Measurements from ENCODE around the gene BMX.

BMX gene

DNA sequence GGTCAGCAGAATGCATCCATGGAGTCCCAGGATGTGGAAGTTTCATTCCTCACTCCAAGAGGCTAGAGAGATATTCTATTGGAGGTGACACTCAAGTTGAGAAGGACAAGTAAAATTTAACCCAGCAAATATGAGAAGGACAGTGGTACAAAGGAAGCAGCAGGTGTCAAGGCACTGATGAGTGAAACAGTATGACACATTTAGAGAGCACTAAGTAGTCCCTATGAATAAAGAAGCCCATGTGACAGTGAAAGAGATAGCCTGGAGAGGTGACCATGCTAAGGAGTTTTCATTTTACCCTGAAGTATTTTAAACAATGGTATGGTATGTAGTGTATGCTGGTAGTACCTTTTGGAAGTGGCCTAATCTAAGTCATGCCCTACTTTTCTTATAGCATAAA lies 9.2 kb downstream of the BMX start:
- no peak for DNase-seq

DNA sequence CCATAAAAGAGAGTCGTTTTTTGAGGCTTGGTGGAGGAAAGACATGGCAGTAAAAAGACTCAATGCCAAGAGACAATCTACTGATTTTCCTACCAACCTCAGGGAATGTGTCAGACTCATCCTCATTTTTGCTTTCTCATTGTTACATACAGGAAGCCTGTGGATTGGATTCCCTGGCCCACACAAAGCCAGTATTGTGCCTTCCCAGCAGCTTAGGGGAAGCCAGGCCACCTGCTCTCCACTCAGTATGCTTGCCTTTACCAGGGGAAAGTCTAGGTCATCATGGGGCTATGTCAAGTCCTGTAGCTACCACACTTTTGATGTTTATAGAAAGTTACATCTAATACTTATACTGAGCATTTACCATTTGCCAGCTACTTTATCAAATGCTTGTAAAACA lies 11.0 kb downstream of the BMX start:
- no peak for DNase-seq

DNA sequence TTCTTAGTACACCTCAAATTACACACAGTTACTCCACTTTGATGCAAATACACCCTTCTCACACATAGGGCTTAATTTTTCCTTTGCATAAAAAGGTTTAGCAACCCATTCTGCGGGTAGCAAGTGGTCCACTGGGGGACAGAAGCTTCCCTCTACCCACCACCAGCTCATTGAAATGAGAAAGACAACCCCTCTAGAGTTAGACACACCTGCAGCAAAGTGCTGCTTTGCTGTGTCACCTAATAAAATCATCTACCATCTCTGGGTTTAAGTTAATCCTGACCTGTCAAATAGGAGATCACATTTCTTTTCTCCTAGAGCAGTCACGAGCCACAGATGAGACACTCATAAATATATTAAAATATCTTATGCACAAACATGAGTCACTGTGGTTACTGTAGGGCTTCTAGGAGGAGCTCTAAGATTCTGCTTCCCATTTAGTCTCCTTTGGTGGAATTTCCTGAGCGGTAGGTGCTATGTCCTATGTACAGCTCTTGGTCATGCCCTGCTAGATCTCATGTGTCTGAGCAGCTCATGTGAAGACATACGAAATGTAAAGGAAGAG lies 11.9 kb downstream of the BMX start:
- DNase-seq: no peak

DNA sequence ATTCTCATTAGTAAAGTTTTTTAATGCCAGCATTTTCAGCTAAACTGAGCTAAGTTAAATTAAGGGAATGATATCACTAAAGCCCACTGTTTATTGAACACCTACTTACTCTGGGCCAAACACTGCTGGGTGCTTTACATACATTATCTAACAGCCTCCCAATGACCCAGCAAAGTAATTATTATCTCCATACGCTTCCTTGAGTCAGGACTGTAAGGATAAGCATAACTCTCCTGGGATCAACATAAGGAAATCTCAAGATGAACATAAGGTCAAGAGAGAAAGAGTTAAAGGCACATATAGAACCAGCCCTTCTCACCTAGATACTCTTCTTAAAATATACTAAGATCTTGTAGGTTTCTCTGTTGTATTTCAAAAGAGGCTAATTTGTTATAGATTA lies 13.7 kb downstream of the BMX start:
- no peak for DNase-seq

DNA sequence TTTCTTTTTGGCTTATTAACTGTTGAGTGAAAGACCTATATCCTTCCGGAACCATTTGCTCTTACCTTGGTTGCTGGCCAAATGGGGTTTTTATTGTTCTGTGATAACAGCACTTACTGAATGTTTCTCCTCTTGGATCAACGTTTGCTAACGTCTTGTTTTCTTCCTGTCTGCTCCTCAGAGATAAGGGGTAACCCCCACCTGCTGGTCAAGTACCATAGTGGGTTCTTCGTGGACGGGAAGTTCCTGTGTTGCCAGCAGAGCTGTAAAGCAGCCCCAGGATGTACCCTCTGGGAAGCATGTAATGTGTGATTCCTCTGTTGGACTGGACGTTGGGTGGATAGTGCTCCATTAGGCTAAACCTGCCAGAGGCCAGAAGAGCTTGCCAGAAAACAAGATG lies 15.3 kb downstream of the BMX start:
- DNase-seq: no peak

DNA sequence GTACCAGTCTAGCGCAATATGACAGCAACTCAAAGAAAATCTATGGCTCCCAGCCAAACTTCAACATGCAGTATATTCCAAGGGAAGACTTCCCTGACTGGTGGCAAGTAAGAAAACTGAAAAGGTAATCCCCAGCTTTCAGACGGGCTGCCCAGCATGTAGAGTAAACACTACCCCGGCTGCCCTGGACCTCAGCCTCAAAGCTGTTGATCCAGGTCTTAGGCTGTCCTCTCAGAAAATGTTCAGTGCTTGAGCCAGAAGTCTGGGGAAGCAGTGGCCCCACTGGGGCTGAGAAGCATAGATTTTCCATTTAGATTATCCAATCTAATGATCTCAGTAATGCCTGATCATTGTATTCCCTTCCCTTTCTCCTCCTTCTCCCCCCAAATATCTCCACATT lies 21.9 kb downstream of the BMX start:
- DNase-seq: no peak

DNA sequence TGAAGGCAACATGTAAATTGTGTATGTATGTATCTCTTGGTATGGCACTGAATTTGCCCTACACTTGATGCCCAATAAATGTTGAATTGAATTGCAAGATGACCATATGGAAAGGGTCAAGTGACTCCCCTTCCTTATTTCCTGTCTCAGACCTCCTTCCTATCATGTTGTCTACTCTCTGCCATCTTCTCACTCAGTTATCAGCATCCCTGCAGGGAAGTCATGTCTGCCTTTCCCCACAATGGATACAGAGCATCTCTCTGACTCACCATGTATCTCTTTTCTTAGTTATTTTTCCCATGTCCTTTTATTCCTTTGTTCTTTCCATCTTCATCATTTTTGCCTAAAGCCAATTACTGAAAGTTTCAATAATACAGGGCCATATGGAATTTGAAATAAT lies 22.5 kb downstream of the BMX start:
- no peak for DNase-seq

DNA sequence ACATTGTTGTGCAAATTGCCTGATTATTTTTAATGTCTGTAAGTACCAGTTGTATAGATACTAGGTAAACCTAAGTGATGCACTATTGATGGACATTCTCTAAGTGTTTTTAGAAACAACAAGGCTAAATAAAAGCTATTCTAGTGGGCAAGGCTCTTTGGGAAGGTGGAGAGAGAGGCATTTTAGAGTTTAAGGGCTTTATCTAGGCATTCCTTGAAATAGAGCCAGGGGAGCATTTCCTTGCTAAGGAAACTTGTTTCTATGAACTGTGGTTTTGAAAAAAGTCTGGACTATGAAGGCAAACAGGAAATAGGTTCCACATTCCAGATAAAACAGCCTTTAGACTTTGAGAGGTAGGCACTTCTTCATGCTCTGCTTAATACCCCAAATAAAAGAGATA lies 23.8 kb downstream of the BMX start:
- DNase-seq: no peak

DNA sequence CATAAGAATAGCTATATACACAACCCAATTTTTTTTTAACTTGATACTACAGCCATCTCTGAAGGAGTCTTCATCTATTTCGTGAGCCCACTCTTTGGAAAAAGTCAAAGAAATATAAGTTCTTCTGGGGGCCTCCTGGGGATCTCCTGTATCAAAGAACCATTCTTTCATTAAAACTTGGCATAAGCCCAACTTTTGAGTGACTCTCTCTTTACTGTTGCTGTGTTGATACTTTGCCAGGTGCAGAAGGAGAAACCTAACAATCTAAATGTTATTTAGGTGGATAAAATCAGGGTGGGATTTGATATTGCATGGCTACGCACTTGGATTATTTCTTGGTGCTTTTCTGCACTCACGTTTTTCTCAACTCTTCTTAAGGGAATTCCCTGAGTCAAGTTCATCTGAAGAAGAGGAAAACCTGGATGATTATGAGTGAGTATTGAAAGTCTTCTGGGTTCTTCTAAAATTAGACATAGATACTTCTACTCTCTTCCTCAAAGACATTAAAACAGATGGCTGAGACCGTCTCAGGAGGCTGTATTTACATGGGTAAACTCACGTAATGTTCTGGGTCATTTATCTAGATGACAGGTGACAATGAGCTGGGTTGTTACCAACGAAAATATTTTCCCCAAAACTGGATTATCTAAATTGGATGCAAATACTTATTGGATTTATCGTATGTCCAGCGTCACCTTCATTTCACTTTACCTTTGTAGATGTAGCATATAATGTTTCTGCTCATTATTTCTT lies 25.2 kb downstream of the BMX start:
- no peak for DNase-seq

DNA sequence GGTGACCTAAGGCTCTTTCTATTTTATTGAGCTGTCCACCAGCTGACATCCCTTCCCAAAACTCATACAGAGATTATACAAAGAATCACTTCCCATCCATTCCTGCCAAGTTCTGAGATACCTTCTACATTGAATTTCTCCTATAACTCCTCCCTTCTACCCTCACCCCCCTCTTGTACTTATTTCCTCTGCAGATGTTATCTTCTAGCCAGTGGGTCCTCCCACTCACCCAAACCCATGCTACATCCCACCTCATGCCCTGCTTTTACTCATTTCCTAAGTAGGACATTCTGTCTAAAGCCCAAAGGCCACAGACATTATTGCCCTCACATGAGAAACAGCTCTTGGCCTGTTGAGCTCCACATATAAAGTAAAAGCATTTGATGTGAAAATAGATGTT lies 28.6 kb downstream of the BMX start:
- DNase-seq: no peak

DNA sequence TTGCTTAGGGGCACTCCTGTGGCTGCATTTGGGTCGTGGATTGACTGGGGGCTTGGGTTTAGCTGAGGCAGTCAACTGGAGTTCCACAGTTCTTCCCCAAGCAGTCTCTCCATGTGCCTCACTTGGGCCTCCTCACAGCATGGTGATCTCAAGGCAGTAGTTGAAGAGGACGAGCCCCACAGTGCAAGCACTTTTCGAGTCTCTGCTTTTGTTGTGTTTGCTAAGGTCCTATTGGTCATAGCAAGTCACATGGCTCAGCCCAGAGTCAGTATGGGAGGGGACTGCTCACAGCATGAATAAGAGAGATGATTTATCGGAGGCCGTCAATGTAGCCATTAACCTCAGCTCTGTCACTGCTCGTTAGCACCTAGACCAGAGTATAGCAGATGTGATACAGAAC lies 29.7 kb downstream of the BMX start:
- no peak for DNase-seq

DNA sequence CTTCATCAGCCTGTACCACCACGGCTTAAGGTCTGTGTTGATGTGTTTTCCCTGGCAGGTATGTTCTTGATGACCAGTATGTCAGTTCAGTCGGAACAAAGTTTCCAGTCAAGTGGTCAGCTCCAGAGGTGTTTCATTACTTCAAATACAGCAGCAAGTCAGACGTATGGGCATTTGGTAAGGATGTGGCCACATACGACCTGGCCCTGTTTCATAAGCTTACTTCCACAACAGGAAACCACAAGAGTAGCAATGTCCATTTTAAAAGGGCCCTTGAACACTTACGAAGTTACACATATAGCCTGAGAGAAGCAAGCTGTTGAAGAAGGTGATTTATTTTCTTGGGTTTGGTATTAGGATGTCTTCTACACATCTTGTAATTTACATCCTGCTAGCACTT lies 46.1 kb downstream of the BMX start:
- DNase-seq: no peak

DNA sequence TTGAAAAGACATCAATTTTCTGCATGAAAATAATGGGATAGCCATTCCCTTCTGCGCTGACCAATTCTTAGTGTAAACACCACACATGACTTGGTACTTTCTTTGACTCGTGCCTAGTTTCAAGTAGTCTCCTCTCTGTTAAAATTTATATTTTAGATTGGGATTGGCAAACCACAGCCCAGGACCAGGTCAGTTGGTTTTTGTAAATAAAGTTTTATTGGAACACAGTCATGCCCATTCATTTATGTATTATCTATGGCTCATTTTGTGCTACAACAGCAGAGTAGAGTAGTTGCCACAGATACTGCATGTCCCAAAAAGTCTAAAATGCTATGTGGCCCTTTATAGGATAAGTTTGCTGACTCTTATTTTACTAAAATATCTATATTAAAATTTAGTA lies 46.7 kb downstream of the BMX start:
- no peak for DNase-seq

DNA sequence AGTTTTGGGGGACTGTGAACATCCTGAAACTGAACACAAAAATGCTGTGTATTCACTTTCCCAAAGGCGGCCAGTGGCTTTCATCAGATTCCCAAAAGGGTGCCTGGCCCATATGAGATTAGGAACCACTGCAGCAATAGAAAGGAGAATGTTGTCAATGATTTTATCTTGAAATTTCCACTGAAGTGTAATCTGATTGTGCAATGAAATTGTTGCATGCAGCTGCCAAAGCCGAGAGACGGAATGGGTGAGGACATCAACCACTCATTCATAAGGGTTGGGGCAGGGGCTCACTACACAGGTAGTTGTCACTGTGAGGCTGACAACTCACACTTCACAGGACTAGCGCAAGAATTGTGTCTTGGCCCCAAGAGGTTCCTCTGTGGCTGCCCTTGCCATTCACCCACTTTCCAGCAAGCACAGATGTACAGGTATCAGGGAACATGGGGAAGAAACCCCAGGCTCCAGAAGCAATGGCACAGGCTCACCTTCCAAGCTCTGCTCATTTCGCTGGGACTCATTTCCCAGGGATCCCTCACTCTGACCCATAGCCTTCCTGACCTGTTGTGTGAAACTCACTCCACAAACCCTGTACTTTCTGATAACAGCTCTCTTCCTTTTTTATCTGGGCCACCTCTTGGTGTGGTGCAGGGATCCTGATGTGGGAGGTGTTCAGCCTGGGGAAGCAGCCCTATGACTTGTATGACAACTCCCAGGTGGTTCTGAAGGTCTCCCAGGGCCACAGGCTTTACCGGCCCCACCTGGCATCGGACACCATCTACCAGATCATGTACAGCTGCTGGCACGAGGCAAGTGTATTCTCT lies 48.8 kb downstream of the BMX start:
- no peak for DNase-seq

DNA sequence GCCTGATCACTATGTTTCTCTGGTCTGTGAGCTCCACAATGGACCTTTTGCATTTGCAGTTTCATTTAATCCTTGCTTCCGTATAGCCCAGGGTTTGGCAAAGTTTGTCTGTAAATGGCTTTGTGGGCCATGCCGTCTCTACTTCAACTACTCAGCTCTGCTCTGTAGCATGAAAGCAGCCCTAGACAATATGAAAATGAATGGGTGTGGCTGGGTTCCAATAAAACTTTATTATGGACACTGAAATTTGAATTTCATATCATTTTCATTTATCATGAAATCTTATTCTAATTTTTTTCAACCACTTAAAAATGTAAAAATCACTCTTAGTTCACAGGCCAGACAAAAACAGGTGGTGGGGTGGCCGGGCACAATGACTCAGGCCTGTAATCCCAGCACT lies 58.6 kb downstream of the BMX start:
- no peak for DNase-seq

DNA sequence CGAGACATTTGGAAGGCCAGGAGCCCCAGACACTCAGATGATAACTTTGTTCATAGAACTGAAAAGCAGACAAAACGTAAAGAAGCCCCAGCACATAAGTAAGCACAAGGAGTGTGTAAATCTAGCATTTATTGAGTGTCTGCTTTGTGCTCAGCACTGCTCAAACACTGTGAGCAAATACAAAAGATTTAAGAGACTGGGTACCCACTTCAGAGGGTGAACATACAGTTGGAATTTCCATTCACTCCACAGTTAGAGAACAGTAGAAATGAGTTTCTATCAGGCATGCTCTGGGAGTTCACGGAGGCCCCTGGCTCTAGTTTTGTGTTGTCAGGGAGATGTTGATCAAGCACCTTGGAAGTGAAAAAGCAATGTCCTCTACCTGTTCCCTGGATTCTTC lies 60.3 kb downstream of the BMX start:
- DNase-seq: no peak

DNA sequence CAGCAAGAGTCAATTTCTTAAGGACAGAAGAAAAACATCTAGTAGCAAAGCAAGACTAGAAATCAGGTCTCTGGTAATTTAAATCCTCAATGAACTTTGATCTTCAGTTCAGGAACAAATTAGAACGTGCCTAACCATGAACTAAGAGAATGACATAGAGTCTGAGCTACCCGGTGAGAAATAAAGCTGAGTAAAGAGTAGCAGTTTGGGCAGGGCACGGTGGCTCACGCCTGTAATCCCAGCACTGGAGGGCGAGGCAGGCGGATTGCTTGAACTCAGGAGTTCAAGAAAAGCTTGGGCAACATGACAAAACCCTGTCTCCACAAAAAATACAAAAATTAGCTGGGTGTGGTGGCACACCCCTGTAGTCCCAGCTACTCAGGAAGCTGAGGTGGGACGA lies 62.4 kb downstream of the BMX start:
- no peak for DNase-seq

DNA sequence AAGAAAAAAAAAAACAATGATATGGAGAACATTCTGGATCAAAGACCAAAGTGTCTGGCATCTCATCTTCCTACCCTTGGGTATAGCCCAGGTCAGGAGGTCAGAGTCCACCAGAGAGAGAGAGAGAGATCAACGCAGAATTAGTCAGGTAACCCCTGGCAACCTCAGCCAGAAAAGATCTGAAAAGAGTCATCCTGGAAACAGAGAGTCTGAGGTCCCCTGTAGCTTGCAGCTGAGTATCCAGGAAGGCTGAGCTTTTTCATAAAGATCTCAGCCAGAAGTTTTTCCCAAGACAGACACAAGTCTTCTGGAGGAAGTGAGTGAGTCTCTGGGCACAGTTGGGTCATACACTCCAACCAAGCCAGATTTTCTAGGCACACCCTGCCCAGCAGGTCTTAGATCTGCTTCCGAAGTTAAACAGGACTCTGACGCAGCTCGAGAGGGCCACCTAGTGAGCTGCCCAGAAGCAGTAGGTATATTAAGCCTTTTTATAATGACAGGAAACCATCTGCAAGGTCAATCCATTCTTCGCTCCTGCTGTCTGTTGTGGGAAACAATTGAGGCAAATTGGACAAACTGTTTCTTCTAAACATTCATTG lies 64.5 kb downstream of the BMX start:
- DNase-seq: no peak

DNA sequence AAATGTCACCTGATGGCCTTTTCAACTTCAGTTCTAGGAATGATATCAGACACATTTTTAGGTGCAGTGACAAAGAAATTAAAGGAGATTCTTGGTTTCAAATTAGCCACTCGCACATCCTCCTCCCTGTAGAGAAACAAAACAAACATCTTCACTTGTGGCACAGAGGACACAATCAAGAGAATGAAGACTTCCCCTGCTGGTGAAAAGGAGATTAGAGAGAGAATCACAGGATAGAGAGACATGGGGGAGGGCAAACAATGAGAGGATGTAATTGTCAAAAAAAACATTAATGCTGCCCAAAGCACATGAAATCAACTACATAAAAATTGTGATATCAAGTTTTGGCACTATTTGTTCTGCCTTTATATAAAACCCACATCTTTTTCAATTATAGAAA lies 65.6 kb downstream of the BMX start:
- no peak for DNase-seq

DNA sequence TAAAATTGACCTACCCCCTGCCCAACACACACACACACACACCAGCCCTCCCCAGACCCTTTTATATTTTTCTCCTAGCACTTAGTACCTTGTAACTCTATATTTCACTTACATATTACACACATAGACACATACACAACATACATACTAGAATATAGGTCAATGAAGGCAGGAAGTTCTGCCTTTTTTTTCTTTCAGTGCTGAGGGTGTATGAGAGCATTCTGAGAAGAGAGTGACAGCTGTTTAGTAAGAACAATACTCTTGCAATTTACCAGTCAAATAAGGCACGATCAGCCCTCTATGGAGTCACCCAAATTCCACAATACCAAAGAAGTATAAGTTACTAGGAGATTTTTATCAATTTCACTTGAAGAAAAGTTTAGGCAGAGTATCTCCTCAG lies 66.7 kb downstream of the BMX start:
- no peak for DNase-seq

DNA sequence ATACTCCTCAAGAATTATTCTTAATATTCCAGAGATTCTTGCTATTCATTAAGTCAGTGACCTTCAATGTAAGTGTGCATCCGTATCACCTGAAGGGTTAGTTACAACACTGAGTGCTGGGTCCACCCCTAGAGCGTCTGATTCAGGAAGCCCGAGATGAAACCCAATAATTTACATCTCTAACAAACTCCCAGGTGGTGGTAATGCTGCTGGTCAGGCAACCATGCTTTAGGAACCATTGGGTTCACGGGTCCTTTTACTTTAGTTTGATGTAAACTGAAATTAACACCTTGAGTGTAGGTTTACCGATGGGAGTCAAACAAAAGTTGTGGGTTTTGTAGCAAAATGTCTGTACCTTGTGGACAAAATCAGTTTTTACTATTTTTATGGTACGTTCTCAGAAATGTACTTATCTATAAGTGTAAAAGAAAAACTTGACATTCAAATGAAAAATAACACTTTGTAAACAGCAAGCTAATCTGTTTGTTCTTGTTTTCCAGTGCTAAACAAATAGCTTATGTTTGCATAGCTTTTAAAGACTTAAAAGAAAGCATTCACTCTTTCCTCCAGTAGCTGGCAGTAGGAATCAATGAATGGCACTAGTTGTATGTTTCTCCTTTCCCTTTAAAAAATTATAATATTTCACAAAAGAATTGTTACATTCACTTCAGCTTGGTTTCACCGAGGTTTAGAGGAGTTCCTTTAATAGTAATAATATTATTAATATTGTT lies 67.4 kb downstream of the BMX start:
- DNase-seq: no peak

DNA sequence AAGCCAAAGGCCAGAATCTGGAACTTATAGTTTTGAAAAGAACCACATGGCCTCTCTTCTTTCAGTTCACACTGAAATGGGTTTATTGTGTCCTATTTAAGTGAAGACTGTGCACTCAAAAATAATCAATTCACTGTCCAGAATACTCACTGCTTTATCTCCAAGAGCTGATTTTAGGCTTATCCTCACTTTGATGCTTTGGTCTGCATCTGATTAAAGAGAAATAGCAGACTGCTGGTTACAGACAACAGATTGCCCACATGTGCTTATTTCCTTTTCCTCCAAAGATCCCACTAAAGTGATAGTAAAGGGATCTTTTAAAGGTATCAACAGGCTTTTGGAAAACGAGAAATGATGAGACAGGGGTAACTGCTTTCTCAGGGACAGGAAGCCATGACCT lies 69.5 kb downstream of the BMX start:
- DNase-seq: no peak

DNA sequence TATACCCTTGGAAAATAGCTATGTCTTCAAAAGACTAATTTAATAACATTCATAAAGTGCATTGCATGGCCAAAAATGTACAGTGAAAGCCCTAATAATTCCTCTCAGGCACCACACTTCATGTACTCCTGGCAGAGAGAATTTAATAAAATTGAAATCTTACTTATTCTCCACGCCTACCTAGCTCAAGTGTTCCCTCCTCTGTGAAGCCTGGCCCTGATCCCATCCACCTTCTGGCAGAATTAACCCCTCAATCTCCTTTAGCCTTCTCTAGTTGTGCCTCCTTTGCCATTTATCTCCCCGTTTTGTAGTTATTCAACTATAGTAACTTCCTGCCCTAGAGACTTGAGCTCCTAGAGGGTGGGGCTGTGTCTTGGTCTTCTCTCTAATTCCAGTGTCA lies 73.4 kb downstream of the BMX start:
- DNase-seq: no peak
